ENCODE data around the gene LUC7L2. TPM values are rescaled to one million over a fixed set of nuclear protein-coding genes. Genes with fewer than 3 reads are reported as not detected.

LUC7L2 gene
- 29.0 and 69.0 TPM in 2 replicates for total RNA-seq

GRCh38 chr7:139359366-139360209 lies at the start of gene LUC7L2:
Gene LUC7L2, plus strand, starts transcription at chr7:139359894. Its CDS starts 368 bp downstream, at chr7:139360262.

DNA sequence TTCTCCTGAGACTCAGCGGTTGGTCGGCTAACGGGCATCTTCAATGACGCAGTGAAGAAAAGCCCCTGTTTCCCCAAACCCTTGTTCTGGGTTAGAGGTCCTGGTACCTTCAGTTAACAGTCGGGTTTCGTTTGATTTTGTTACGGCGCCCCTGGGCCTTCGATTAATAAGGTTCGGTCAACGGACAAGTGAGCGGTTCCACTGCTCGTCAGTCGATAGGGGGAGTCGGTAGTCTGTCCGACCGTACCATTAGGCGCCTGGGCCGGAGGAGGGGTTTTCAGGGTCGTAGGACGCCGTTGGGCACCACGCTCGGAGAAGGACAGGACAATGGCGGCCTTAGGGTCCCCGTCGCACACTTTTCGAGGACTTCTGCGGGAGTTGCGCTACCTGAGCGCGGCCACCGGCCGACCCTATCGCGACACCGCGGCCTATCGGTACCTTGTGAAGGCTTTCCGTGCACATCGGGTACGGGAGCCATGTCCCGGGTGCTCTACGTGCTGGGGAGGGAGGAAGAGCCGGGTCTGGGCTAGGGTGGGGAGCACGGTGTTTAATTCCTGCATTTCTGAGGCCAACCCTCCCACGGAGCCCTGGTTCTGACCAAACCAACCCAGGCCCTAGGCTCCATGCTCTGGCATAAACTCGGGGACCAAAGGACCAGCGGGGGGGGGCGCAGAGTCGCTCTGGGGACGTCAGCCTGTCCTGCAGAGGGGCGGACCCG lies 18.5 kb upstream of the LUC7L2 start, which contains the start of gene FMC1:
Gene FMC1 (plus strand): TSS at position 280 of the 718 bp plus-strand sequence. CDS start 48 bp downstream, at position 328.

Other genes with a start within 250 kb of the LUC7L2 start
- 2.6 and 9.2 TPM in 2 replicates for gene UBN2, start 128.7 kb upstream of the LUC7L2 start, total RNA-seq
- 4.5 and 9.7 TPM in 2 replicates for gene FMC1, start 18.6 kb upstream of the LUC7L2 start, total RNA-seq
- gene KLRG2, start 123.8 kb downstream of the LUC7L2 start, total RNA-seq, result not detected in 2 replicates
- gene CLEC2L, start 163.8 kb downstream of the LUC7L2 start, total RNA-seq, result not detected in 2 replicates

Measured in bladder microvascular endothelial cell (primary cell).